COLO668 (cell line): ENCODE results near the gene PAWR.
"Not testable (repeated sequence)": the region's sequence is repeated elsewhere in the genome, so short reads cannot be mapped to it uniquely, and the experiment has no call there.

Experiments
- DNase-seq: peaks from one replicate; lab custom pipeline; 2025; ENCODE audit not compliant: unreplicated experiment; lab: John Stamatoyannopoulos, UW

Gene PAWR

DNA sequence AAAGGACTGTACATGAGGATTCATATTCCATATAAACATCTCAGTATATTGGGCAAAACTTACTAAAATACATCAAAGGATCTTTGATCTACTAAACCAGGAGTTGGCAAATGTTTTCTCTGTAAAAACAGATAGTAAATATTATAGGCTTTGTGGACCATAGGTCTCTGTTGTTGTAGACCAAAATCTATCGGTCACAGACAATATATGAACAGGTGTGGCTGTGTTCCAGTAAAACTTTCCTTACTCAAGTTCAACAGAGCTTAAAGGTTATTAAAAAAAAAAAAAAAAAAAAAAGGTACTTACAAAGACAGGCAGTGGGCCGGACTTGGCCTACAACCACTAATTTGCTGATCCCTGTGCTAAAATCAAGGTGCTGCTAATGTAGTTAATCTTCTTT is 40.3 kb downstream of the PAWR start:
- DNase-seq, result no peak

- no peak for DNase-seq
Measured at GRCh38 chr12:79648881-79649280, 41.9 kb downstream of the PAWR start.

DNA sequence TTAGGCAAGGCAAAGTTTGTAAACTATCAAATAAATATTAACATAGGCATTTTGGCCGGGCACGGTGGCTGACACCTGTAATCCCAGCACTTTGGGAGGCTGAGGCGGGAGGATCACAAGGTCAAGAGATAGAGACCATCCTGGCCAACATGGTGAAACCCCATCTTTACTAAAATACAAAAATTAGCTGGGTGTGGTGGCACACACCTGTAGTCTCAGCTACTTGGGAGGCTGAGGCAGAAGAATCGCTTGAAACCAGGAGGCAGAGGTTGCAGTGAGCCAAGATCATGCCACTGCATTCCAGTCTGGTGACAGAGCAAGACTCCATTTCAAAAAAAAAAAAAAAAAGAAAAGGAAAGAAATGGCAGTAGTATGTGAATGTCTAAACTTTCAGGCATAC is 43.9 kb downstream of the PAWR start:
- not testable (repeated sequence) for DNase-seq

- DNase-seq, result no peak
Measured at GRCh38 chr12:79645235-79645630, 45.5 kb downstream of the PAWR start.

DNA sequence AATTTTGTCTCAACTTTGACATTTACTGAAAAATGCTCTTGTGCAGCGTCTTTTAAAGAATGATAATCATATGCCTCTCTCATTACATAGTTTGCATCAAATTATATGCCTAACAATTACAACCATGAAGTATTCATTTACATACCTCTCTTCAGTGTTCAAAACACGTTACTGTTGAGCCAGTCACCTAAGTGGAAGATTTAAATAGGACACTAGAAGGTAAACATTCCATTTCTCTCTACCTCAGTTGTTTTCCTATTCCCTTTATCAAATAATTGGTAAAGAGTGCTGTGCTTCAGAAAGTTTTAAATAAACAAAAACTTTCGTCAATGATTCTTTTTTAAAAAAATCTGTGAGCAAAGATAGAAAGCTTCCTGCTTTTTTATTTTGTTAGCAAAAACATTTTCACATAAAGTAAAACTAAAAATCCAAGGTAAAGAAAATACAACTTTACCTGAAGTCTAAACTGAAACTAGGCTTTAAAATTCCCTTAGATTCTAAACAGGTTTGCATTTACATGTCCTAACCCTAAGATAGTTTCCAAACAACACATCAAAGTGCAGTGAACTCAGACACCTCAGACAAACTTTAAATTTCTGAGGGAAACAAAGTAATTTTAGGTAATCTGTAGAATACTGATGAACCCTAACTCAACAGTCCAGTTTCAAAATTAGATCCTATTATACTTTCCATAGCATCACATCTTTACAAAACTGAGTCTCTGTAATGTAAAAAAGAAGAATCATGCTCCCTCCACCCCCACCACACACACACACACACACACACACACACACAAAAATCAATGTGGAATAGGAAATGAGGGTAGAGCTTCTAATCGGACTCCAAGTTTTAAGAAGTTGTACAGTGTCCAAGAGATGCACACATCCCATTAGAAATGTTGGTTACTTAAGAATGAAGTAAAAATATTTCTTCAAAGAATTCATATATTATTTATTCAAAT is 46.2 kb downstream of the PAWR start:
- no peak for DNase-seq

DNA sequence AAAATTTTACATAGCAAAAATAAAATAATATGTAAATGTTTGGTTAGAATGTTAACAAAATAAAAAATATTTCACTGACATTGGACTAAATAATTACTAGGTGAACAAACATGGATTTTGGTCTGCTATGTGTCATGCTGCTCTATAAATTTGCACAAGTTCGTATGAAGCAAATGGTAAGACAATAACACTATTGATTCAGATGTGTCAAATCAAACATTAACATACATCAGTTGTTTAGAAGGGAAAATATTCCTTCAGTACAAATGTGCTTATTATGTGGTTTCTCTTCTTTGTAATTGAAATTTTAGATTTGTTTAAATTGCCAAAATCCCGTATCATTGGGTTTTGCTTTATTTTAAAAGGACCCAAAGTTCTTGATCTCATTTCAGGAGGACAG is 46.9 kb downstream of the PAWR start:
- DNase-seq, result no peak

- no peak for DNase-seq
Measured at GRCh38 chr12:79638490-79638889, 52.3 kb downstream of the PAWR start.

DNA sequence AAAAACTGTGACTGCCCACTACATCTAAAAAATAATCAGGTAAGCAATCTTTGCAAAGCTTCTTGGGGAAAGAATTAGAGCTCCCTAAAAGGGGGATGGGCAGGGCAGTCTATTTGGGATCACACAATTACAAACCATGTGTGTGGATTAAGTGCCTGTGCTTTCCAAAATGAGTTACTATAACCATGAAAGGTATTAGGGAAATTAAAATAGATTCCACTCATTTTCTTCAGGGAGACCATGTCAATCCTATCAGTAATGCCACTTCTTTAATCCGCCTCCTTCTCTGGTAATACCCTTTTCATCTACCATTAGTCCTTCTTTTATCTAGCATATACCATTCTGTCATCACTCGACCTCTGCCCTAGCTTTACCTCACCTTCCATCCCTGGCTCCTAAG is 53.7 kb downstream of the PAWR start:
- DNase-seq, result no peak

DNA sequence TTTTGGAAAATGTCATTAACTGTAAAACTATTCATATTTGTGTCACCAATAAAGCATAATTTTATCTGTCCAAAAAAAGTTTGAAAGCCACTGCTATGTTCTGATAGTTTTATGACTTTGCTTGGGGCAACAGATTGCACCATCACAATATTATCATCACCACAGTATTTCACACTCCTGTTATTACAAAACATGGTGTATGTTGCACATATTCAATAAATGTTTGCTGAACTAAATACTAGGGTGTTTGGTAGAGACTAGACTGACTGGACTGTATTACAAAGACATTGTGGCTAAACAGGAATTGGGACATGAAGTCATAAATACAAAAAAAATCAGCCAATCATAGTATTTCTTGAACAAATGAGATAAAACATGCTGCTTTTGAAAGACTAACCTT is 55.1 kb downstream of the PAWR start:
- no peak for DNase-seq

GRCh38 chr12:79634957-79635471 is 55.8 kb downstream of the PAWR start:
- no peak for DNase-seq

DNA sequence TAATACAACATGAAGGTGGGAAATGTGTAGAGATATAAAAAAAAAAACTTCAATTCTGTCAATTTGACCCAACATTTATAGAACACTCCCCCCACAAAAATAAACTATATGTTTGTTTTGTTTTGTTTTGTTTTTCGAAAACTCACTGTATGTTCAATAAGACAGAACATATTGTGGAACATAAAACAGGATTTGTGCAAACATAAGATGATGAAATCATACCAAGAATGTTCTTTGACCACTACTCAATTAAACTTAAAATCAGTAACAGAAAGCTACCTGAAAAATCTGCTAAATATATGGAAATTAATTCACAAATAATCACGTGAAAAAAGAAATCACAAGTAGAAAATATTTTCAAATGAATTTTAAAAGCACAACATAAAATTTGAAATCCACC is 61.2 kb downstream of the PAWR start:
- no peak for DNase-seq

DNA sequence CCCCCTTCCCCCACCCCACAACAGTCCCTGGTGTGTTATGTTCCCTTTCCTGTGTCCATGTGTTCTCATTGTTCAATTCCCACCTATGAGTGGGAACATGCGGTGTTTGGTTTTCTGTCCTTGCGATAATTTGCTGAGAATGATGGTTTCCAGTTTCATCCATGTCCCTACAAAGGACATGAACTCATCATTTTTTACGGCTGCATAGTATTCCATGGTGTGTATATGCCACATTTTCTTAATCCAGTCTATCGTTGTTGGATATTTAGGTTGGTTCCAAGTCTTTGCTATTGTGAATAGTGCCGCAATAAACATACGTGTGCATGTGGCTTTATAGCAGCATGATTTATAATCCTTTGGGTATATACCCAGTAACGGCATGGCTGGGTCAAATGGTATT is 64.0 kb downstream of the PAWR start:
- DNase-seq, result not testable (repeated sequence)

- DNase-seq, result no peak
Measured at GRCh38 chr12:79624378-79624777, 66.4 kb downstream of the PAWR start.

GRCh38 chr12:79619872-79620562 is 70.7 kb downstream of the PAWR start:
- DNase-seq, result no peak

DNA sequence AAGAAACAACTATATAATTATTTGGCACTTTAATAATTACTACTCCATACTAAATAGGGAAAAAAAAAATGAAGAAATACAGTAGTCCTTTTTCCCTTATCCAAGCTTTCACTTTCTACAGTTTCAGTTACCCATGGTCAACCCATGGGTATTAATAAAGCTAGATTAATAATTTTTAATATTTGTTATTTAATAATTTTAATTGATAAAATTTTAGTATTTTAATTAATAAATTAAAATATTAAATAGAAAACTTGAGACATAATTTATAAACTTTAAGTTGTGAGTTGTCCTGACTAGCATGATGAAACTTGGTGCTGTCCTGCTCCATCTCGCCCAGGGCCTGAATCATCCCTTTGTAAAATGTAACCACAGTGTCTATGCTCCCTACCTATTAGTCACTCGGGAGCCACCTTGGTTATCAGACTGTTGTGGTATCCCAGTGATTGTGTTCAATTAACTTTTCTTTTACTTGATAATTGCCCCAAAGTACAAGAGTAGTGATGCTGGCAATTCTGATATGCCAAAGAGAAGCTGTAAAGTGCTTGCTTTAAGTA is 71.8 kb downstream of the PAWR start:
- no peak for DNase-seq

DNA sequence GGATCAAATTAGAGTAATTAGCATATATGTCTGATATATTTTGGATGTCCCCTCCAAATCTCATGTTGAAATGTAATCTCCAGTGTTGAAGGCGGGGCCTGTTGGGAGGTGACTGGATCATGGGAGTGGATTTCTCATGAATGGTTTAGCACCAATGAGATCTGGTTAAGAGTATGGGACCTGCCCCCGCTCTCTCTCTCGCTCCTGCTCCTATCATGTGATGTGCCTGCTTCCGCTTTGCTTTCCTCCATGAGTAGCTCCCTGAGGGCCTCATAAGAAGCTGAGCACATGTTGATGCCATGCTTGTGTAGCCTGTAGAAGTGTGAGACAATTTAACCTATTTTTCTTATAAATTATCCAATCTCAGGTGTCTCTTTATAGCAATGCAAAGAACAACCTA is 73.1 kb downstream of the PAWR start:
- DNase-seq, result no peak

GRCh38 chr12:79615596-79616560 is 74.9 kb downstream of the PAWR start:
- no peak for DNase-seq

GRCh38 chr12:79614730-79615129 is 76.0 kb downstream of the PAWR start:
- no peak for DNase-seq

GRCh38 chr12:79601908-79602307 is 88.9 kb downstream of the PAWR start:
- DNase-seq, result no peak

DNA sequence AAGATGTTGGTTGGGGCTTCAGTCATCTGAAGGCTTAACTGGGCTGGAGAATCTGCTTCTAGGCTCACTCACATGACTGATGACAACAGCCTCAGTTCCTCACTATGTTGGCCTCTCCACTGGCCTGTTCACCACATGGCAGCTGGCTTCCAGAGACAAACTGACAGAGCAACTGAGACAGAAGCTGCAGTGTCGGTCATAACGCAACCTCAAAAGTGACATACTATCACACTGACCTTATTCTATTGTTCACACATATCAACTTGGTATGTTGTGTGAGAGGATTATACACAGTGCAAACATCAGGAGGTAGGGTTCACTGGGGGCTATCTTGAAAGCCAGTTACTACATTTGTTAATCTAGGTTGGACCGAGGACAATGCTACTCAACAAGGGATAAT is 92.9 kb downstream of the PAWR start:
- no peak for DNase-seq
